K562 (cell line): ENCODE results near the gene SMAP2. TPM values are rescaled to one million over a fixed set of nuclear protein-coding genes. Genes with fewer than 3 reads are reported as not detected.

ENCODE experiments used
- BRF1 ChIP-seq: IDR thresholded peaks from 3 replicates; pipeline ENCODE4 v1.6.1; 2011; ENCODE audit warnings: borderline replicate concordance, mild to moderate bottlenecking; ENCODE audit not compliant: insufficient read length; ENCODE audit errors: extremely low read depth
- DACH1 ChIP-seq: fragments of 450-650 bp; IDR thresholded peaks from 2 replicates; pipeline ENCODE4 v1.6.1; 2018; ENCODE audit not compliant: partially characterized antibody
- E2F6 ChIP-seq, 2 experiments: IDR thresholded peaks; 2 replicates each; pipeline ENCODE4 v1.6.1; 2011; ENCODE audit warnings: borderline replicate concordance in 1 of 2, control low read depth in 1 of 2, low read depth in 1 of 2, low read length in 1 of 2, mild to moderate bottlenecking in 1 of 2, mixed read lengths in 1 of 2, moderate library complexity in 1 of 2; ENCODE audit not compliant: insufficient read depth in 1 of 2, insufficient read length in 1 of 2, poor library complexity in 1 of 2, severe bottlenecking in 1 of 2; ENCODE audit errors: extremely low read depth in 1 of 2
- HIVEP1 ChIP-seq: fragments of 250-450 bp; sonication (Bioruptor Pico); IDR thresholded peaks from 2 replicates; pipeline ENCODE4 v1.4.0; 2020; ENCODE audit warnings: mild to moderate bottlenecking
- KAT2B ChIP-seq: IDR thresholded peaks from one replicate; pipeline ENCODE4 v1.6.1; 2012; ENCODE audit warnings: low read depth, mild to moderate bottlenecking, control low read depth, inconsistent platforms, low read length, moderate library complexity
- MXI1 ChIP-seq: IDR thresholded peaks from 2 replicates; pipeline ENCODE4 v1.6.1; 2011; ENCODE audit warnings: low read depth, mild to moderate bottlenecking, improper control_type of control experiment, low read length
- MYBL2 ChIP-seq, 2 experiments: fragments of 450-650 bp in 1 of 2; sonication (generic) in 1 of 2; formaldehyde crosslinking in 1 of 2; IDR thresholded peaks; 2 replicates each; pipeline versions ENCODE4 v1.6.1 to v1.8.1; 2017 to 2022; ENCODE audit warnings: borderline replicate concordance in 1 of 2, inconsistent platforms in 1 of 2, low read depth in 1 of 2, mild to moderate bottlenecking in 1 of 2, missing genetic modification reagents in 1 of 2, moderate library complexity in 1 of 2
- NFE2 ChIP-seq: IDR thresholded peaks from 2 replicates; pipeline ENCODE4 v1.6.1; 2014; ENCODE audit warnings: antibody characterized with exemption, low read depth
- NR1H2 ChIP-seq: sonication (generic); formaldehyde crosslinking; IDR thresholded peaks from 2 replicates; pipeline ENCODE4 v1.4.0; 2020; ENCODE audit warnings: mild to moderate bottlenecking, missing genetic modification reagents
- NR4A1 ChIP-seq, 2 experiments: fragments of 250-450 bp in 1 of 2; fragments of 450-650 bp in 1 of 2; sonication (Bioruptor Pico) in 1 of 2; IDR thresholded peaks; 2 replicates each; pipeline versions ENCODE4 v1.4.0 to v1.6.1; 2016 to 2020; ENCODE audit warnings: mild to moderate bottlenecking in 2 of 2, missing compliant biosample characterization in 1 of 2, missing genetic modification characterization in 1 of 2, moderate library complexity in 1 of 2
- NRF1 ChIP-seq, 2 experiments: fragments of 450-650 bp; IDR thresholded peaks in 1 of 2; conservative IDR thresholded peaks in 1 of 2; 2 replicates each; pipeline ENCODE4 v1.6.1; 2014; ENCODE audit warnings: mild to moderate bottlenecking in 2 of 2
- RBBP5 ChIP-seq: fragments of 200-600 bp; sonication (generic); IDR thresholded peaks from 2 replicates; pipeline ENCODE4 v1.6.1; 2012; ENCODE audit warnings: borderline replicate concordance, mild to moderate bottlenecking, low read length, control low read depth, inconsistent platforms; ENCODE audit not compliant: insufficient read depth, poor library complexity, severe bottlenecking
- SAP30 ChIP-seq: fragments of 200-600 bp; sonication (generic); IDR thresholded peaks from 2 replicates; pipeline ENCODE4 v1.6.1; 2012; ENCODE audit warnings: borderline replicate concordance, low read depth, mild to moderate bottlenecking, moderate library complexity, low read length, control low read depth, inconsistent platforms; ENCODE audit not compliant: insufficient read depth, poor library complexity, severe bottlenecking
- TCFL5 ChIP-seq: fragments of 250-450 bp; sonication (Bioruptor Pico); conservative IDR thresholded peaks from 2 replicates; pipeline ENCODE4 v1.6.1; 2021; ENCODE audit warnings: mild to moderate bottlenecking, moderate library complexity, matching md5 sums
- WHSC1 ChIP-seq: IDR thresholded peaks from one replicate; pipeline ENCODE4 v1.6.1; 2012; ENCODE audit warnings: low read length, control low read depth, inconsistent platforms
- ZBTB17 ChIP-seq: fragments of 450-650 bp; formaldehyde crosslinking; IDR thresholded peaks from 2 replicates; pipeline ENCODE4 v1.4.0; 2020; ENCODE audit warnings: mild to moderate bottlenecking
- ZKSCAN3 ChIP-seq: fragments of 250-450 bp; sonication (Bioruptor Pico); IDR thresholded peaks from 2 replicates; pipeline ENCODE4 v1.4.0; 2020
- ZNF133 ChIP-seq: fragments of 250-450 bp; sonication (Bioruptor Pico); IDR thresholded peaks from 2 replicates; pipeline ENCODE4 v1.4.0; 2020; ENCODE audit warnings: mild to moderate bottlenecking
- ZNF212 ChIP-seq: fragments of 450-650 bp; formaldehyde crosslinking; IDR thresholded peaks from 2 replicates; pipeline ENCODE4 v1.4.0; 2020; ENCODE audit warnings: mild to moderate bottlenecking
- ZNF76 ChIP-seq: fragments of 250-450 bp; sonication (Bioruptor Pico); IDR thresholded peaks from 2 replicates; pipeline ENCODE4 v1.4.0; 2020; ENCODE audit warnings: mild to moderate bottlenecking, moderate library complexity, borderline replicate concordance
- polyA plus RNA-seq, 8 experiments: library from polyadenylated mRNA; depleted of rRNA in 4 of 8; stranded (reverse) in 5 of 8; unstranded in 3 of 8; fragments of >200 nt; fragmentation: Nextera tagmentation in 2 of 8; fragmentation: Illumina TruSeq in 1 of 8; extraction: Ambion mirVana in 2 of 8; extraction: Trizol in 1 of 8; gene quantifications; 2 replicates each; pipeline versions ENCODE4 v1.2.1 to v1.2.3, GENCODE V29; 2011 to 2014; ENCODE audit warnings: inconsistent platforms in 1 of 8, missing spikeins in 1 of 8
- total RNA-seq, 7 experiments: library from RNA; depleted of rRNA in 6 of 7; stranded (reverse); fragments of >200 nt in 6 of 7; fragmentation: Illumina TruSeq in 2 of 7; extraction: Trizol in 2 of 7; gene quantifications; 2 replicates each; pipeline versions ENCODE4 v1.2.1 to v1.2.3, GENCODE V29; 2011 to 2021; ENCODE audit warnings: low replicate concordance in 1 of 7
- TF ChIP-seq, protein P1 (sequence below), 2 experiments: fragments of 450-650 bp in 1 of 2; sonication (generic) in 1 of 2; formaldehyde crosslinking; conservative IDR thresholded peaks; 2 replicates each; pipeline versions ENCODE4 v1.4.0 to v1.8.1; 2020 to 2022; ENCODE audit warnings: mild to moderate bottlenecking in 1 of 2, missing genetic modification reagents in 1 of 2
- TF ChIP-seq, protein P2 (sequence below): sonication (generic); formaldehyde crosslinking; IDR thresholded peaks from 2 replicates; pipeline ENCODE4 v1.8.0; 2022; ENCODE audit warnings: missing genetic modification reagents, mild to moderate bottlenecking, borderline replicate concordance

Gene SMAP2
- total and polyA plus RNA-seq, 9 of the 15 experiments (the other 6 are each of a cell fraction or from before 2014, with no cell fraction given), result 38.7 to 212 (median 94.1) TPM

- TF ChIP-seq, protein P1, sequence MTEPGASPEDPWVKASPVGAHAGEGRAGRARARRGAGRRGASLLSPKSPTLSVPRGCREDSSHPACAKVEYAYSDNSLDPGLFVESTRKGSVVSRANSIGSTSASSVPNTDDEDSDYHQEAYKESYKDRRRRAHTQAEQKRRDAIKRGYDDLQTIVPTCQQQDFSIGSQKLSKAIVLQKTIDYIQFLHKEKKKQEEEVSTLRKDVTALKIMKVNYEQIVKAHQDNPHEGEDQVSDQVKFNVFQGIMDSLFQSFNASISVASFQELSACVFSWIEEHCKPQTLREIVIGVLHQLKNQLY (CRISPR knock-in tag; conservative IDR thresholded peaks at IDR 0.05), result no peak
- TF ChIP-seq TCFL5 (CRISPR knock-in tag) (no peak), HIVEP1 (CRISPR knock-in tag) (no peak), ZNF212 (0 out of 2 replicates have a peak, but pooled peaks have one; percentile 29), NR4A1 (CRISPR knock-in tag; IDR thresholded peaks at IDR 0.05) (no peak), NR4A1 (tag; IDR thresholded peaks at IDR 0.05) (peak; percentile 44; the same call in 1 of the 2 replicates), NR1H2 (CRISPR knock-in tag) (no peak), NRF1 (conservative IDR thresholded peaks at IDR 0.05 in 1 of 2, IDR thresholded peaks at IDR 0.05 in 1 of 2) (no peak; a peak in 2 of 4 replicates), MXI1 (no peak), RBBP5 (peak; percentile 30), E2F6 (IDR thresholded peaks at IDR 0.05; ENCODE audit: borderline replicate concordance in 1 of 2, extremely low read depth in 1 of 2, insufficient read depth in 1 of 2, insufficient read length in 1 of 2, low read depth in 1 of 2, low read length in 1 of 2, poor library complexity in 1 of 2, severe bottlenecking in 1 of 2) (no peak), KAT2B (no peak), ZBTB17 (CRISPR knock-in tag) (no peak), ZKSCAN3 (CRISPR knock-in tag) (no peak), ZNF133 (CRISPR knock-in tag) (no peak), MYBL2 (IDR thresholded peaks at IDR 0.05; ENCODE audit: low read depth) (no peak), MYBL2 (CRISPR knock-in tag; IDR thresholded peaks at IDR 0.05; ENCODE audit: borderline replicate concordance) (no peak), NFE2 (peak; percentile 95), DACH1 (peak; percentile 52), ZNF76 (CRISPR knock-in tag) (0 out of 2 replicates have a peak, but pooled peaks have one; percentile 55), SAP30 (no peak), BRF1 (no peak), WHSC1 (no peak)
- TF ChIP-seq, protein P2, sequence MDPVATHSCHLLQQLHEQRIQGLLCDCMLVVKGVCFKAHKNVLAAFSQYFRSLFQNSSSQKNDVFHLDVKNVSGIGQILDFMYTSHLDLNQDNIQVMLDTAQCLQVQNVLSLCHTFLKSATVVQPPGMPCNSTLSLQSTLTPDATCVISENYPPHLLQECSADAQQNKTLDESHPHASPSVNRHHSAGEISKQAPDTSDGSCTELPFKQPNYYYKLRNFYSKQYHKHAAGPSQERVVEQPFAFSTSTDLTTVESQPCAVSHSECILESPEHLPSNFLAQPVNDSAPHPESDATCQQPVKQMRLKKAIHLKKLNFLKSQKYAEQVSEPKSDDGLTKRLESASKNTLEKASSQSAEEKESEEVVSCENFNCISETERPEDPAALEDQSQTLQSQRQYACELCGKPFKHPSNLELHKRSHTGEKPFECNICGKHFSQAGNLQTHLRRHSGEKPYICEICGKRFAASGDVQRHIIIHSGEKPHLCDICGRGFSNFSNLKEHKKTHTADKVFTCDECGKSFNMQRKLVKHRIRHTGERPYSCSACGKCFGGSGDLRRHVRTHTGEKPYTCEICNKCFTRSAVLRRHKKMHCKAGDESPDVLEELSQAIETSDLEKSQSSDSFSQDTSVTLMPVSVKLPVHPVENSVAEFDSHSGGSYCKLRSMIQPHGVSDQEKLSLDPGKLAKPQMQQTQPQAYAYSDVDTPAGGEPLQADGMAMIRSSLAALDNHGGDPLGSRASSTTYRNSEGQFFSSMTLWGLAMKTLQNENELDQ (CRISPR knock-in tag), result no peak
These were observed 10.2 kb downstream of the SMAP2 start (continued) for GRCh38 chr1:40383488-40384412.
